H1 (cell line): ENCODE measurements around the gene HECTD1. TPM values are rescaled to one million over a fixed set of nuclear protein-coding genes. Genes with fewer than 3 reads are reported as not detected.
A peak's percentile ranks its signal among the peaks of the same experiment; 100 is the strongest.

Source experiments
- CTCF ChIA-PET: fragments of 300-600 bp; sonication (Branson Sonifier 250); formaldehyde crosslinking; loops from one replicate; lab custom pipeline; 2021; ENCODE audit not compliant: partially characterized antibody; lab: Charles Lee
- POLR2A ChIA-PET: fragments of 300-600 bp; sonication (Branson Sonifier 250); formaldehyde crosslinking; loops from one replicate; lab custom pipeline; 2021; ENCODE audit warnings: inconsistent platforms; ENCODE audit not compliant: partially characterized antibody; lab: Charles Lee
- DNase-seq, 2 experiments: peaks; one replicate each; pipeline versions ENCODE4 v3.0.0 to v3.0.0-alpha.2; 2010 to 2022; ENCODE audit warnings: low spot score in 2 of 2, low read depth in 1 of 2, mixed read lengths in 1 of 2
- FAIRE-seq: peaks from 2 replicates; lab custom pipeline; 2011; peaks lifted over from hg19 to GRCh38; lab: Jason Lieb, UNC
- H2AFZ ChIP-seq: 2 replicates; pipeline ENCODE4 v1.8.1; 2012; ENCODE audit warnings: low read length, inconsistent platforms
- H2AK5ac ChIP-seq: 2 replicates; pipeline ENCODE4 v1.6.1; 2013; ENCODE audit warnings: low read depth, low read length
- H2BK120ac ChIP-seq: replicated peaks from 2 replicates; pipeline ENCODE3; 2013; ENCODE audit warnings: low read depth, low read length, inconsistent platforms
- H2BK12ac ChIP-seq: 2 replicates; pipeline ENCODE4 v1.6.1; 2013; ENCODE audit warnings: low read depth, low read length
- H2BK15ac ChIP-seq: 2 replicates; pipeline ENCODE4 v1.6.1; 2013; ENCODE audit warnings: low read length
- H2BK20ac ChIP-seq: 2 replicates; pipeline ENCODE4 v1.6.1; 2013; ENCODE audit warnings: low read length
- H2BK5ac ChIP-seq: 2 replicates; pipeline ENCODE4 v1.6.1; 2013; ENCODE audit warnings: low read depth, low read length
- H3K14ac ChIP-seq: 2 replicates; pipeline ENCODE4 v1.6.1; 2013; ENCODE audit warnings: inconsistent platforms; ENCODE audit not compliant: insufficient read length
- H3K18ac ChIP-seq: 2 replicates; pipeline ENCODE4 v1.6.1; 2013; ENCODE audit warnings: low read length; ENCODE audit errors: extremely low read depth
- H3K23ac ChIP-seq: 2 replicates; pipeline ENCODE4 v1.6.1; 2013; ENCODE audit warnings: inconsistent platforms; ENCODE audit not compliant: insufficient read length
- H3K23me2 ChIP-seq: 2 replicates; pipeline ENCODE4 v1.6.1; 2013; ENCODE audit warnings: low read depth, low read length
- H3K27ac ChIP-seq: 2 replicates; pipeline ENCODE4 v1.6.1; 2011; ENCODE audit warnings: low read depth, low read length, inconsistent platforms
- H3K27me3 ChIP-seq, 4 experiments: replicated peaks in 1 of 4; 1 replicate in 1 of 4; 2 replicates in 3 of 4; pipeline versions ENCODE4 v1.6.1 to v1.8.1; 2011 to 2013; ENCODE audit warnings: low read length in 3 of 4, mild to moderate bottlenecking in 3 of 4, inconsistent platforms in 2 of 4, mixed read lengths in 2 of 4, moderate library complexity in 1 of 4; ENCODE audit not compliant: control insufficient read depth in 3 of 4, insufficient read depth in 3 of 4; ENCODE audit errors: extremely low read depth in 1 of 4
- H3K36me3 ChIP-seq, 4 experiments: 2 replicates each; pipeline versions ENCODE4 v1.6.1 to v1.8.1; 2011 to 2013; ENCODE audit warnings: mild to moderate bottlenecking in 4 of 4, low read length in 3 of 4, moderate library complexity in 2 of 4, control low read depth in 1 of 4, inconsistent platforms in 1 of 4; ENCODE audit not compliant: insufficient read depth in 4 of 4, control insufficient read depth in 2 of 4
- H3K4ac ChIP-seq: replicated peaks from 2 replicates; pipeline ENCODE3; 2013; ENCODE audit warnings: low read length, low read depth, mixed read lengths, inconsistent platforms; ENCODE audit not compliant: insufficient read length
- H3K4me1 ChIP-seq, 4 experiments: replicated peaks in 1 of 4; 1 replicate in 1 of 4; 2 replicates in 3 of 4; pipeline versions ENCODE4 v1.6.1 to v1.8.1; 2011 to 2013; ENCODE audit warnings: low read length in 3 of 4, inconsistent platforms in 2 of 4, mixed read lengths in 1 of 4; ENCODE audit not compliant: insufficient read depth in 4 of 4, control insufficient read depth in 3 of 4
- H3K4me2 ChIP-seq, 2 experiments: 2 replicates each; pipeline versions ENCODE4 v1.6.1 to v1.8.1; 2011 to 2013; ENCODE audit warnings: low read depth in 2 of 2, low read length in 2 of 2, control low read depth in 1 of 2, inconsistent platforms in 1 of 2, mild to moderate bottlenecking in 1 of 2; ENCODE audit not compliant: insufficient read depth in 1 of 2
- H3K4me3 ChIP-seq, 4 experiments: fragments of 200-600, 300-600 bp in 1 of 4; sonication (generic), shearing (Covaris generic), sonication (Bioruptor Twin) in 1 of 4; 2 replicates each; pipeline versions ENCODE4 v1.5.1 to v1.8.1; 2011 to 2016; ENCODE audit warnings: low read length in 4 of 4, low read depth in 3 of 4, control low read depth in 2 of 4, inconsistent platforms in 2 of 4, mild to moderate bottlenecking in 2 of 4, mixed read lengths in 1 of 4, moderate library complexity in 1 of 4; ENCODE audit not compliant: insufficient read depth in 2 of 4; ENCODE audit errors: extremely low read depth in 1 of 4
- H3K56ac ChIP-seq: replicated peaks from 2 replicates; pipeline ENCODE3; 2013; ENCODE audit warnings: low read depth, mild to moderate bottlenecking, mixed read lengths, low read length, inconsistent platforms; ENCODE audit not compliant: insufficient read length
- H3K79me1 ChIP-seq: 2 replicates; pipeline ENCODE4 v1.6.1; 2013; ENCODE audit warnings: low read depth, low read length, control low read depth
- H3K79me2 ChIP-seq, 2 experiments: 2 replicates each; pipeline versions ENCODE4 v1.6.1 to v1.8.1; 2012 to 2013; ENCODE audit warnings: low read length in 2 of 2, mild to moderate bottlenecking in 2 of 2, inconsistent platforms in 1 of 2; ENCODE audit not compliant: insufficient read depth in 2 of 2, control insufficient read depth in 1 of 2
- H3K9ac ChIP-seq, 4 experiments: replicated peaks in 1 of 4; 1 replicate in 1 of 4; 2 replicates in 3 of 4; pipeline versions ENCODE4 v1.6.1 to v1.8.1; 2011 to 2013; ENCODE audit warnings: low read depth in 3 of 4, low read length in 3 of 4, control low read depth in 2 of 4, mild to moderate bottlenecking in 2 of 4, moderate library complexity in 2 of 4, inconsistent platforms in 1 of 4; ENCODE audit errors: extremely low read depth in 1 of 4
- H3K9me3 ChIP-seq, 2 experiments: 2 replicates each; pipeline versions ENCODE4 v1.6.1 to v1.8.1; 2012 to 2013; ENCODE audit warnings: mild to moderate bottlenecking in 2 of 2, moderate library complexity in 2 of 2, control low read depth in 1 of 2, inconsistent platforms in 1 of 2, low read depth in 1 of 2, low read length in 1 of 2, mixed read lengths in 1 of 2; ENCODE audit not compliant: insufficient read depth in 2 of 2
- H4K20me1 ChIP-seq, 2 experiments: replicated peaks in 1 of 2; 2 replicates each; pipeline versions ENCODE3 to v1.8.1; 2011 to 2013; ENCODE audit warnings: inconsistent platforms in 2 of 2, low read length in 2 of 2, mild to moderate bottlenecking in 1 of 2; ENCODE audit not compliant: insufficient read depth in 2 of 2, control insufficient read depth in 1 of 2
- H4K5ac ChIP-seq: 2 replicates; pipeline ENCODE4 v1.6.1; 2013; ENCODE audit warnings: low read length, low read depth, mixed read lengths, inconsistent platforms; ENCODE audit not compliant: insufficient read length
- H4K8ac ChIP-seq: 2 replicates; pipeline ENCODE4 v1.8.0; 2013; ENCODE audit warnings: mild to moderate bottlenecking, moderate library complexity, low read length, inconsistent platforms; ENCODE audit not compliant: insufficient read depth; ENCODE audit errors: extremely low read depth
- H4K91ac ChIP-seq: replicated peaks from 2 replicates; pipeline ENCODE3; 2013; ENCODE audit warnings: low read length, mixed read lengths, inconsistent platforms; ENCODE audit not compliant: insufficient read length
- CTBP2 ChIP-seq: IDR thresholded peaks from 2 replicates; pipeline ENCODE4 v1.7.0; 2011; ENCODE audit warnings: borderline replicate concordance, mild to moderate bottlenecking, moderate library complexity, mixed read lengths, low read length; ENCODE audit not compliant: insufficient read depth, insufficient read length
- E2F6 ChIP-seq: IDR thresholded peaks from 2 replicates; pipeline ENCODE4 v1.6.1; 2012; ENCODE audit warnings: inconsistent platforms
- GTF2F1 ChIP-seq: IDR thresholded peaks from 2 replicates; pipeline ENCODE4 v1.6.1; 2012; ENCODE audit warnings: low read depth, low read length, improper control_type of control experiment, borderline replicate concordance
- HDAC6 ChIP-seq: IDR thresholded peaks from one replicate; pipeline ENCODE4 v1.7.1; 2012; ENCODE audit warnings: low read depth, mild to moderate bottlenecking, inconsistent platforms, low read length, moderate library complexity
- MAFK ChIP-seq: IDR thresholded peaks from 2 replicates; pipeline ENCODE4 v1.6.1; 2012; ENCODE audit warnings: low read depth, mild to moderate bottlenecking, improper control_type of control experiment, low read length
- NANOG ChIP-seq: IDR thresholded peaks from 2 replicates; pipeline ENCODE4 v1.6.1; 2011; ENCODE audit warnings: low read length, low read depth, mild to moderate bottlenecking, inconsistent platforms; ENCODE audit not compliant: insufficient read depth, poor library complexity, severe bottlenecking
- RFX5 ChIP-seq: IDR thresholded peaks from 2 replicates; pipeline ENCODE4 v1.6.1; 2011; ENCODE audit warnings: low read depth, low read length, improper control_type of control experiment, borderline replicate concordance
- SIX5 ChIP-seq: IDR thresholded peaks from 2 replicates; pipeline ENCODE4 v1.6.1; 2011; ENCODE audit warnings: mild to moderate bottlenecking, low read depth, low read length
- SP2 ChIP-seq: IDR thresholded peaks from 2 replicates; pipeline ENCODE4 v1.6.1; 2012; ENCODE audit warnings: mild to moderate bottlenecking, low read length, inconsistent platforms
- SRF ChIP-seq: IDR thresholded peaks from 2 replicates; pipeline ENCODE4 v1.6.1; 2011; ENCODE audit warnings: mild to moderate bottlenecking, low read depth, low read length, moderate library complexity
- TBP ChIP-seq: IDR thresholded peaks from 2 replicates; pipeline ENCODE4 v1.6.1; 2011; ENCODE audit warnings: low read depth, low read length, improper control_type of control experiment
- WGBS, 2 experiments: shearing (Covaris generic) in 1 of 2; methylation state at CpG; one replicate each; pipeline versions ENCODE4 v1.1.6 to v1.1.7; 2013 to 2015; ENCODE audit warnings: low lambda C conversion rate in 2 of 2, mixed read lengths in 2 of 2, inconsistent platforms in 1 of 2, low coverage in 1 of 2, missing lambda C conversion rate in 1 of 2; ENCODE audit not compliant: insufficient replicate concordance in 2 of 2, insufficient coverage in 1 of 2, insufficient read length in 1 of 2; ENCODE audit errors: extremely low coverage in 1 of 2, missing lambda C conversion rate in 1 of 2; 5-methylcytosine and 5-hydroxymethylcytosine counted together
- polyA plus RNA-seq, 7 experiments: library from polyadenylated mRNA; depleted of rRNA in 3 of 7; stranded (reverse) in 5 of 7; unstranded in 2 of 7; fragments of >200 nt in 5 of 7; fragments of 200-250 nt in 2 of 7; gene quantifications; 1 replicate in 5 of 7; 2 replicates in 1 of 7; 4 replicates in 1 of 7; pipeline versions ENCODE4 v1.2.1 to v1.2.3, GENCODE V29; 2011 to 2013; ENCODE audit warnings: missing spikeins in 2 of 7, mixed read lengths in 2 of 7
- total RNA-seq: library from RNA; stranded (reverse); fragmentation: NEBNext Ultra II Directional; extraction: Animal tissue kit (Norgen Biotek cat#: 25700); gene quantifications from 2 replicates; pipeline ENCODE4 v1.2.1, GENCODE V29; 2021

HECTD1 gene
- total and polyA plus RNA-seq, 2 of the 8 experiments (the other 6 are each of a cell fraction or from before 2014, with no cell fraction given): 44.7 to 105 TPM

DNA sequence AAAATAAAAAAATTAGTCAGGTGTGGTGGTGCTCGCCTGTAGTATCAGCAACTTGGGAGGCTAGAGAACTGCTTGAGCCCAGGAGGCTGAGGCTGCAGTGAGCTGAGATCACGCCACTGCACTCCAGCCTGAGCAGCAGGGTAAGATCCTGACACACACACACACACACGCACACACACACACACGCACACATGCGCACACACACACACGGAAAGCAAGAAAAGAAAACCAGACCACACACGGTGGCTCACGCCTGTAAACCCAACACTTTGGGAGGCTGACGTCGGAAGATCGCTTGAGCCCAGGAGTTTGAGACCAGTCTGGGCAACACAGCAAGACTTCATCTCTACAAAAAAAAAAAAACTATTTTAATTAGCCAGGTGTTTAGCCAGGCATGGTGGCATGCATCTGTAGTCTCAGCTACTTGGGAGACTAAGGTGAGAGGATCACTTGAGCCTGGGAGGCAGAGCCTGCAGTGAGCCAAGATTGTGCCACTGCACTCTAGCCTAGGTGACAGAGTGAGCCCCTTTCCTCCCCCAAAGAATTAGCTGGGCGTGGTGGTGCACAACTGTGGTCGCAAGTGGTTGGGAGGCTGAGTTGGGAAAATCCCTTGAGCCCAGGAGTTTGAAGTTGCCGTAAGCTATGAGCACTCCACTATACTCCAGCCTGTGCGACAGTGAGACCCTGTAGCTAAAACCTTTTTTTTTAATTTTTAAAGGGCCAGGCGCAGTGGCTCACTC lies 44.5 kb downstream of the HECTD1 start:
- Histone ChIP-seq H3K27ac (no peak overlapping the region), H2BK20ac (no peak overlapping the region)

More for the DNA sequence above, 44.5 kb downstream of the HECTD1 start:
- no peak overlapping the region for H4K5ac ChIP-seq
- no peaks in the 10 kb centered on the region for H3K79me2 ChIP-seq
- H3K79me1 ChIP-seq: no peaks in the 10 kb centered on the region
- no peaks in the 10 kb centered on the region for H3K4me1 ChIP-seq
- no peak overlapping the region for H3K18ac ChIP-seq
- 0 out of 2 replicates have a peak overlapping the region, but pooled peaks have one; percentile 2 for H4K8ac ChIP-seq
- H3K27me3 ChIP-seq: no peaks in the 10 kb centered on the region
- no peak overlapping the region for H3K23ac ChIP-seq
- H4K20me1 ChIP-seq: no peaks in the 10 kb centered on the region
- FAIRE-seq (no peak), DNase-seq (no peak)
- TF ChIP-seq CTBP2 (no peak), SIX5 (no peak), HDAC6 (no peak), TBP (no peak), GTF2F1 (no peak), E2F6 (no peak), SRF (no peak), MAFK (no peak), SP2 (no peak), NANOG (no peak), RFX5 (no peak)
- no peak overlapping the region for H2AK5ac ChIP-seq
- WGBS, 2 experiments: 87% methylated on average over 16 of the region's 16 CpGs; no CpG with 5 or more reads in 1 of the 2 experiments
- H3K9me3 ChIP-seq: no peaks in the 10 kb centered on the region
- no peak overlapping the region for H2BK12ac ChIP-seq
- ChIA-PET POLR2A (no interaction called here), CTCF (interaction anchor here (1.0 kb wide), 1 partner anchor 231 kb away, joined by 3 read pairs; no protein-coding TSS in a partner anchor)
- H4K91ac ChIP-seq: no peak overlapping the region
- no peak overlapping the region for H2AFZ ChIP-seq
- no peak overlapping the region for H3K14ac ChIP-seq
- H2BK5ac ChIP-seq: no peak overlapping the region
- H3K4ac ChIP-seq: no peak overlapping the region
- no peak overlapping the region for H3K4me3 ChIP-seq
- H3K36me3 ChIP-seq: peaks cover 4 to 62% (median 14%) of the 10 kb centered on the region in 4 experiments; a peak in 7 of 8 replicates
- H3K9ac ChIP-seq: no peak overlapping the region
- no peak overlapping the region for H2BK120ac ChIP-seq
- no peaks in the 10 kb centered on the region for H3K23me2 ChIP-seq
- H2BK15ac ChIP-seq: no peak overlapping the region
- no peak overlapping the region for H3K56ac ChIP-seq
- H3K4me2 ChIP-seq: no peak overlapping the region
